Measurements from ENCODE around the gene INPP5A.
A peak's percentile ranks its signal among the peaks of the same experiment; 100 is the strongest.

Gene INPP5A

DNA sequence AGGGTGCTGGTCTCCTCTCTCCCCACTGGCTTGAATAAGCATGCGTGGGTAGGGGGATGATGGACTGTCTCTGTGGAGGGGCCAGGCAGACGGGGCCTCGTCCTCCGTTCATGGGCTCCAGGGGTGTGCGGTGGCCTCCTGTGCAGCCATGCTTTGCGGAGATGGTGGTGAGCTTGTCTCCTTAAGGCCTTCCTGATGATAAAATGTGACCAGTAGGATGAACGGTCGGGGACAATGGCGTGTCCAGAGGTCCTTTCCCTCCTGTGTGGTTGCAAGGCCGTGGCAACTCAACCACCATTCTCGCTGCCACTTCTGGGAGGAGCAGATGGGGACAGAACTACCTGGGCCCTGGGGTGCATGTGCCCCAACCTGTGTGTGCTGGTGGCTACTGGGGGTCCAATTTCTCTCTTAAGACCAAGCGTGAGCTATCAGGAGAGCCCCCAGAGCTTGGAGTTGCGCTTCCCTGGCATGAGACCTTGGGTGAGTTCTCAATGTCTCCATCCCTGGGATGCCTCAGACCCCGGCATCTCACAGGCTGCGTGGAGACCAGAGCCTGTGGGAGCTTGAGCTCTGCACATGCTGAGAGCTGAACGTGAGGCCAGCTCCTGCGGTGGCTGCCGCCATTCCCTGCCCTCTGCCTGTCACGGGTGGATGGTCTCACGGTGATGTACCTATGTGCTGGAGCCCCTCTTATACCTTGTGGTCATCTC, 112.2 kb downstream of the INPP5A start:
- DNase-seq = no peak

DNA sequence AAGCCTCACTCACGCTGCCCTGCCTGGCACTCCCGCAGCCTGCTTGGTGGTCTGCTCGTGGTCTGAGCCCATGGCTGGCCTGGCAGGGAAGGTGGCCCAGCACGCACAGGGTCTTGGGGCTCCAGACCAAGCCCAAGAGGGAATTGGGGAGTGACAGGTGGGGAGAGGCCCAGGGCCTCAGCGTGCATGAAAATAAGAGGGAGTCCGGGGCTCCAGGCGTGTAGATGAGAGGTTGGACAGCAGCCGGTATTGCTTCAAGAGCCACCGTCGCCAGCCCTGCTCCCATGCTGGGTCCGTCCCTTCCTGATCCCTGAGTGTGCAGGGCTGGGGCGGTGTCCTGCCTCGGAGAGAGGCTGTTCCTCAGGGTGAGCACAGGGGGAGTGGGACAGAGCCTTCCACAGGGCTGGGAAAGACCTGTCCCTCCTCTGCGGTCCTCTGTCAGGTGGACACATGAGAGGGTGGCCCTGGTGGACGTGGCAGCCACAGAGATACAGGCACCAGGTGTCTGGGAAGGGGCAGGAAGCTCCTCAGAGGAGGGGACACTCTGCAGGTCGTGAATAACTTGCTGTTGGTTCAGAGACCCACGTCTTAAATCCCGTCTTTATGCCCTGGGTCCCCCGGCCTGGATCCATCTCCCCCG, 113.1 kb downstream of the INPP5A start:
- DNase-seq = no peak

DNA sequence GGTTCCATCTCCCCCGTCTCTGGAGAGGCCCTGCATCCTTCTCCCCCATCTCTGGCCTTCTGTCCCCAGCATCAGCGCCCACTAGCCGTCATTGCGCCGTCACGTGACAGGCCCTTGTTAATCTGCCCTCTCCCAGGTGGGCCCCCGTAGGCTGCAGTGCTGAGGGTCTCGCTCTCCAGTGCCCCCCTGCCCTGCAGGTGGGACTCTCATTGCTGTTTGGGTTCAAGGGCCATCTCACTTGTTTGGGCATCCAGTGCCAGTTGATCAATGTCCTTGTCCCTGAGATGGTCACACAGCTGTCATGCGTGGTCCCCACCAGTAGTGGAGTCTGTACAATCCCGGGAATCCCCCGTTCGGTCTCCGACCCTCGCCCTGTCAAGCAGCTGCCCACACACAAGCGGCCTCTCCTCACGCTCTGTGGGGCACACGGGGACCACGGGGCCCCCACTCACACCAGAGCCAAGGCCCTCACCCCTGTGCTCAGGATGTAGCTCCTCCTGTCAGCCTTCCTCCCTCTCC, 114.0 kb downstream of the INPP5A start:
- DNase-seq = no peak

DNA sequence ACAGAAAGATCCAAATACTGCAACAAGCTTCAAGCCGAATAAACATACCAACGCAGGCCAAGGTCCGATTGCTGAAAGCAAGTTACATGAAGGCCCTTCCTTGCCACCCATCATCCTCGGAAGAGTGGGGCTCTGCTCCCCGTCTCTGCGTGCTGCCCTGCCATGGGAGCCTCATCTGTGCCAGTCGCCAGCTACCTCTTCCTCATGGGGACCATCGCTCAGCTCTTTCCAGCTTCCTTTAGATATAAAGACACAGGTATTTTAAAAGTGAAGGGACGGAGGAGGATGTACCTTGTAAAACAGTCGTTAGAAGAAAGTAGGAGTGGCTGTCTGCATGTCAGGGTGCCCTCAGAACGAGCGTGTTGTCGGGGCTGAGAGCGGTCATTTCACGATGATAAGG, 114.9 kb downstream of the INPP5A start:
- no peak for DNase-seq

DNA sequence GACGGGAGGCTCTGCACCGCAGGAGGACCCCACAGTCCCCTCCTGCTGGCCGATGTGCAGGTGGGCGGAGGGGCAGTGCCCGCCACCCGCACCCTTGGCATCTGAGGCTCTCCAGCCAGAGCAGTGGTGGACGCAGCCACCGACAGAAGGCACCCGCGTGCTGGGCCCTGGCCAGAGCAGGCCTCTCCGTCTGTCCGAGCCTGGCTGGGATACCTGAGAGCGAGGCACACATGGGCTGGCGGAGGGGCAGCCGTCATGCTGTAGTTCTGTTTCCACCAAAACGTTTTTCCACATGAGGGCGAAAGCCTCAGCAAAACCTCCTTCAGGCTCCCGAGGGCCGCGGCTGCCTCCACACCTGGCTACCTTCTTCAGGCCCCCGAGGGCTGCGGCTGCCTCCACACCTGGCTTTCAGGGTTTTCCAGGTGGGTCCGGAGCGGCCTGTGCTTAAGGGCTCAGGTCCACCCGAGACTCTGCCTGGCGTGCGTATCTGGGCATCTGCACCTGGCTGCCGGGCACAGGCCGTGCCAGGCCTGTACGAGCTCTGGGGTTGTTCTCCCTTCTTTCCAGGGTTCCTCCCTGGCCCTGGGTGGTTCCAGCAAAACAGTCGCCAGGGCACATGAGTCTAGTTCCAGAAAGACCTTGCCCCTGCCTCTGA, 115.5 kb downstream of the INPP5A start:
- no peak for DNase-seq

DNA sequence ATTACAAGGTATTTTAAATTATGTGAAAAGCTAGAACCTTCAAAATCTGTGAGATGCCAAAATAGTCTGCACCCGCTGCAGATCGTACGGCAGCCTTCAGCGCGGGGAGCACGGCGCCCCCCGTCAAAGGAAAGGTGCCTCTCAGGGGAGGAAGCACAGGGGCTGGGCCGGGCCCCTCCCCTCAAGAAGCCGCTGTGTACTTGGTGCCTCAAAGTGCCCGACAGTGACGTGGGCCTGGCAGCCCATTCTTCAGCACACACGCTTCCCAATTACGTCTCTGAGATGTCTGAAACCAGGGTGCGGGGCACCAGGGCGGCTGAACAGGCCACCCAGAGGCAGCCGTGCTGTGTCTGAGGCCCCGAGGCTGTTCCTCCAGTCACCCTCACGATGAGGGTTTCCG, 116.1 kb downstream of the INPP5A start:
- DNase-seq = no peak

DNA sequence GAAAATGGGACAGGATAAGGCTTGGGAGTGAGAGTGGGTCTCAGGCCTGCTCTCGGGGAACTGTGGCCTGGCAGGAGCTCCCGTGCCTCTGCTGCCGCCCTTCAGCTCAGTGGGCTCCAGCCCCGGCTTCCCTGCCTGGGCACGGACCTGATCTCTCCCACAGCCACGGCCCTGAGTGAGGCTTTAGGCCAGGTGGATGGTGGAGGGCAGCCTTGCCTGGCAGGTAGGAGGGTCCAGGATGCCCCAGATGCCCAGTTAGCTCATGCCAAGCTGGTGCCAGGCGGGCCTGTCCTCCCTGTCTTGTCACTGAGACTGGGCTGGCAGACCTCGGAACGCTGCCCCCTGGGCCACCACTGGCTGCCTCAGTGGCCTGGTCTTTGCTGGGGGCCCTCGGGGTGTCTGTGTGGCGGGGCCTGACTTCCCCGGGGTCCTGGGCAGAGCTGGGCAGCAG, 116.6 kb downstream of the INPP5A start:
- no peak for DNase-seq

DNA sequence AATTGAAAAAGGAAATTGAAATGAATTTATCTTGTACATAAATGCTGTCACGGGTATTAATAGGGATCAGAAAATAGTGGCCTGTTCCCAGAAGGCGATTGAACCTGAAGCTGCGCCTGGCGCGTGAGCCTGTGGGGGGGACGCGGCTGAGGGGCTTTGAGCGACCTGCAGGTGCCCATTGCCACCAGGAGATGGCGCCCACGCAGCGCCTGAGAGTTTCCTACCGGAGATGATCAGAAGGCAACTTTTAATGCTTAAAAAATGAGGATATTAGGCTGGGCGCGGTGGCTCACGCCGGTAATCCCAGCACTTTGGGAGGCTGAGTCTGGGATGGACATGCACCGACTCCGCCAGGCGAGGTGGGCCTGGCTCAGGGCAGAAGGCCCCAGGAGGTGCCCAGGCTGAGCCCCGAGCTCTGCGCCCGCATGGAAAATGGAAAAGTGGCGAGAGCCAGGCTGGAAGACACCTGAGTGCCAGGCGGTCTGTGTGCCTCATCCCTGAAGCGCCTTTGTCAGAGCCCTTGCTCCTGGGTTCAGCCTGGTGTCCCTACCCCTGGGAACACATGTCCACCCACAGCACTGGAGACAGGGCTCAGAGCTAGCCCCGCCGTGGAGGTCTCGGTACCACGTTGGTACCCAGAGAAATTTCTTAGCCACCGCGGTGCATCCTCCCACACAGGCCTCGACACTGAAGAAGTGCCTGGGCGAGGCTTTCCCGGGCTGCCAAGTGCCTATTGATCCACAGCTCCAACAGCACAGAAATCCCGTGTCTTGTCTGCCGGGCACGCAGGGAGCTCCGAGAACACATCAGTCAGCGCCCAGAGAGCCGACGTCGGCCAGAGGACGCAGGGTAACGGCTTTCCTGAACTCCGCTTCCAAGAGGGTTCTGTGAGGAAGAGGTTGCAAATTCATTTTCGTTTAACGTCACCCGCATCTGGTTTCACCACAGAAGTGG, 117.4 kb downstream of the INPP5A start:
- DNase-seq = peak in 1 of 2 experiments; percentile 21

DNA sequence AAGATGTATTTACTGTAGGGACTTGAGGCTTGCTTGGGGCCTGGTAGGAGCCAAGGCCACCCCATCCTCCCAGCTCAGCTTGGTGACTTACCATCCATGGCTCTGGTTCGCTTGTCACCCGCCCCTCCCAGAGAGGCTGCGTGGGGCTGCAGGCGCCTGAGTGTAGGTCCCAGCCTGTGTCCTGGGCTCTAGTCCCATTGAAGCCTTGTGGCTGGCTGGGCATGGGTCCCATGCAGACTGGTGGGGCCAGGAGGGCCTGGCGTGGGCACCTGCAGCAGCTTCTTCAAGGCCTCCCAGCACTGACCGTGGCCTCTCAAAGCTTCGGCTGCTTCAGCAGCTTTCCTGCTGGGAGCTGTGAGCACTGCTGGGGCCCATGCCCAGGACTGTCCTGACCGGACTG, 118.1 kb downstream of the INPP5A start:
- DNase-seq = no peak

DNA sequence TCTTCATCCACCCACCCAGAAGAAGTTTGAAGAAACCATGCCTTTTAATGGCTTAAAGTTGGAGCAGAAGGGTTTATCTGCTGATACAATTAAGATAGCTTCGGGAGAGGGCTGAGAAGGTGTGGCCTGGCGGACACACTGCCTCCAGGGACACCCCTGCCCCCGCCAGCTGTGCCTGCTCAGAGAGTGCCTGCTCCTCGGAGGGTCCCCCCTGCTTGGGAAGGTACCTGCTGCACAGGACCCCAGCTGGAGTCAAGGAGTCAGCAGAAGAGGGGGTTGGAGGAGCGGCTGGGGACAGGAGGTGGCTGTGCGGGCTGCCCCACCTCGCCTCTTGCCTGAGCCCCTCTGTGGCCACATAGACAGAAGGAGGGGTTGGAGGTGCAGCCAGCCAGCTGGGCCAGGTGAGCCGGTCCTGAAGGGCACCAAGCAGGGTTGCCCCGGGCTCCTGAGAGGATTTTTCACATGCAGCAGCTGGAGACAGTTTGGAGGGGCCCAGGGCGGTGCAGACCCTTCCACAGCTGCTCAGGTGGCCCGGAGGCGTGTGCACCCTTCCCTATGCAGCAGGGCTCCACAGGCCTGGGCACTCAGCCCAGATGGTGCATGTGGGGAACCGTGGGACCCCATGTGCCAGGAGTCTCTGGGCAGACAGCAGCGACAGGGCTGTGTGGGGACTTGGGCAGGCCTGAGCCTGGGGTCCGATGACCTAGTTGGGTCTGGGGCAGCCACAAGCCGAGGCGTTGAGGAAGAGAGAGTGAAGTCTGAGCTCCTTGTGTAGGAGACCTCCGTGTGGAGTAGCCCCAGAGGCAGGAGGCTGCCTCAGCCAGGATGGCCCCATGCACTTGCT, 118.9 kb downstream of the INPP5A start:
- no peak for DNase-seq

DNA sequence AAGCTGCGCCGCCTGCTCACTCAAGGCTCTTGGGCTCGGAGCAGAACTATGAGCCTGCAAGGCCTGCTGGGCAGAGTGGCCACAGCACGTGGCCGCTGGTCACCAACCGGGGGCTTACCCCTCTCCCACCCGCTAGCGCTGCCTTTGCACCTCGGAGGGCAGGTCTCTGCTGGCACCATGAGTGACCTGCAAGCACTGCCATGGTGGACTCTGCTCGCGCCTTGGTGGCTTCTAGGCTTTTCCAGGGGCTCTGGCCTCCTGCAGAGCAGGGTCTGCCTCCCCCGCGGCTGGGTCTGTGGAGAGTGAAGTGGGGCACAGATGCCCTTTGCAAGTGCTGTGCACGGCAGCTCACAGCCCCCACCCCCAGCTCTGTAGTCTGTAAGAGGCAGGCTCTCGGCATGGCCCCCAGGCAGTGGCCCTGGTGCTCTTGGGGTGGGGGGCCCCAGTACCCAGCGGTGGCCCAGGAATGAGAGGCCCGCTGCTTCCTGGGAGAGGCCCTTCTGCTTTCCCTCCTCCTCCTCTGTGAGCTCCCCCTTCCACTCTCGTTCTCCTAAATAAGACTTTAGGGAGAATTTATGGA, 119.6 kb downstream of the INPP5A start:
- DNase-seq = no peak

DNA sequence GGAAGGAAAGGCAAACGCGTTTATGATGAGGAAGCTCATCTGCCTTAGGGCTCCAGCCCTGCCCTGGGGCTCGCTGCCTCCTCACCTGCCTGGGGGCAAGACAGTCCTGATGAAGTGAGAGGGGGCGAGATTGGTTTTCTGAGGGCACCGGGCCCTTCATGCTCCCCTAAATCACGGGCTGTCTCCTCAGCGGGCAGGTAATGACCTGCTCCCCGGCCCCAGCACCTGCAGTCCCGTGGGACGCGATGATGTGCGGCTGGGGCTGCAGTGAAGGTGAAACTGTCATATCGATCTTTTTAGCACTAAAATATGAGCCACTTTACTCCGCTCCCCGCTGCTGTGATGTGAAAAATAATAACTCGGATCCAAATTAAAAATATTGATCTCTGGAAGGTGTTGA, 120.2 kb downstream of the INPP5A start:
- DNase-seq = no peak

DNA sequence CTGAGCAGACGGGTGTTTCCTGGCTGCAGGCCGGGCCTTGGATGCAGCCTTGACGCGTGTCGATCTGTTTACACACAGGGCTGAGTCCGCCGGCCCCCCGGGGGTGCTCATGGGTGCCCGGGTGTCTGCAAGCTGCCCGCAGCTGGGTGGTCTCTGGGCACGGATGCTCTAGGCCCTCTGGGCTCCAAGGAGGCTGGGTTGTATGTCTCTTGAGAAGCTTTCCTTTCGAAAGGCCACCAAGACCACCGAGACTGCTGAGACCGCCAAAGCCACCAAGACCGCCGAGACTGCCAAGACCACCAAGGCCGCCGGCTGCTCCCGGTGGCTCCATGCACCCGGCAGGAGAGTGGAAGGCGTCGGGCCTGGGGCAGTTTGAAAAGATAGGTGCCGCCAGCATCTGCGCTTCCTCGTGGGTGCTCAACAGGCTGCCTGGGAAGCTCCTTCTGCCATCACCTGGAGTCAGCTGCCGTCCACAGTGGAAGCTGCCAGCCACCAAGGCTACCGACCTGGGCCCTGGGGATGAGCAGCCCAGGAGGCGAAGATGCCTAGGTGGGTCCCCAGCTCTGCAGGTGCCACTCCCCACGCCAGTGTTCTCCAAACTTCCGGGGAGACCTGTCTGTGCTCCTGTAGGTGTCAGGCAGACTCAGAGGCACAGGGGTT, 121.1 kb downstream of the INPP5A start:
- no peak for DNase-seq

DNA sequence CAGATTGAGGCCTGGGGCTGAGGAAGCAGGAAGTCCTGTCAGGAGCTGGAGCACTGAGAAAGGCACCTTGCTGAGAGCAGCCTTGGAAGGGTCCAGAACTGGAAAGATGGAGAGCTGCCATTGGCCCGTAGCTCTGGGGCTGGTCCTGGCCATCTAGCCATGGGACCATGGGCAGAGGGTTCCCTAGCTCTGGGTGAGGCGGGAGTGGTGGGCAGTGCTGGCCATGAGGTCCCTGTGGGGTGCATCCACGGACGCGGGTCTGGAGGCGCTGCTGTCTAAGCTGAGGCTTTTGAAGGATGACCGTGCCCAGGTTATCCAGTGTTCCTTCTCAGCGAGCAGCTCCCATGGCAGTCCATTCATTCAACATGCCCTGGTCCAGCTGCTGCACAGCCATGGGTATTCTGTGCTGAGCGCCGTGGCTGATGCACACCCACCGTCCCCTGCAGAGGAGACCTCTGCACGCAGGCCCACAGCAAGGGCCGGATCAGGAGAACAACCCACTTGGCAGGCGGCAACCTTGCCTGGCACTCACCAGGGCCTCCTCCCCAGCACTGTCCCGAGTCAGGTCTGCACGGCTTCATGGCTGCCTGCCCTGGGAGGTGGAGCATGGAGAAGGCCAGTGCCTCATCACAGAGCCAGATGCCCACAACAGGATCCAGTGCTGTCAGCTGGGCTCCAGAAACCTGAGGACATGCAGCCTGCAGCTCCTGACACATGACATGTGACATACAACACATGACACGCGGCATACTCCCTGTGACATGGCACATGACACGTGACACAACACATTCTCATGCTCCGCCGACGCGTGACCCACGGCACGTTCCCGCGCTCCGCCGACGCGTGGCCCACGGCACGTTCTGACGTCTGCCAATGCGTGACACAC, 121.9 kb downstream of the INPP5A start:
- DNase-seq = no peak

DNA sequence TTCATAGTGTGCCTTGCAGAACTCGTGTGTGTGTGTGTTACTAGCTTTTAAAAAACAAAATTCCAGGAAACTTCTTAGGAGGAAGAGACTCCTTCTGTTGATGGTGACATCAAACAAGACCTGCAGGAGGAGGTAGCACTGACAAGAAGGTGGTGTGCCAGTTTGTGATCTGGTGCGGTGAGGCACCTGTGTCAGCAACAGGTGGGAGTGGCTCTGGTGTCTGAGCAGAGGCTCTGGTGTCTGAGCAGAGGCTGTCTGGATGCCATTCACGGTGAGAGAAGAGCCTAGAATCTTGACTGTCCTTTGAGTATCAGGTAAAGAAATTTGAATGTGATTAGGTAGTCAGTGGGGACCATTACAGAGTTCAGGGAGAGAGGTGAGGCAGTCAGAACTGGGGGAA, 122.8 kb downstream of the INPP5A start:
- no peak for DNase-seq

DNA sequence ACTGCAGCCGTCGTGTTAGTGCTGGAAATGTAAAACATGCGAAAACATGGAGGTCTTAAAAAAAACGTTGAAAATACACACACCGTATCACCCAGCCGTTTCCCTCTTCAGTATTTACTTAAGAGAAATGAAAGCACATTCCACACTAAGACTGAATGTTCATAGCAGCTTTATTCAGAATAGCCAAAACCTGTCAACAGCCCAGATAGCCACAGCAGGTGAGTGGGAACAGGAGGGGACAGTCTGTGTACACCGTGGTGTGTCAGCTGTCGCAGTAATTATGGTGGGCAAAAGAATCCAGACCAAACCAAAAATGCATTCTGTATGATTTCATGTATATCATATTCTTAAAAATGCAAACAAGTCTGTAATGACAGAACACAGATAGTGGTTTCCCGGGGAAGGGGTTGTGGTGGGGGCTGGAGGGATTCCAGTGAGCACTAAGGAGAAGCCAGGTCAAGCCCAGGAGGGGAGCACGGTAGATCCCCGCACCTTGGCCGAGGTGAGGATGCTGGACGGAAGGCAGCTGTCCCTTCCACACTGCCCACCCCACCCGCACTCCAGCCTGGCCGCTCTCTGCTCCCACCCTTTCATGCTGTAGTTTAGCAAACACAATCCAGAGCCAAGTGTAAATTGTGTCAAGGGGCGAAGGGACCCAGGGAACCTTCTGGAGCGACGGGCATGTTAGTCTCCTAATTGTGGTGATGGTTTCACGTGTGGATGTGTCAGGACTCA, 124.8 kb downstream of the INPP5A start:
- no peak for DNase-seq

DNA sequence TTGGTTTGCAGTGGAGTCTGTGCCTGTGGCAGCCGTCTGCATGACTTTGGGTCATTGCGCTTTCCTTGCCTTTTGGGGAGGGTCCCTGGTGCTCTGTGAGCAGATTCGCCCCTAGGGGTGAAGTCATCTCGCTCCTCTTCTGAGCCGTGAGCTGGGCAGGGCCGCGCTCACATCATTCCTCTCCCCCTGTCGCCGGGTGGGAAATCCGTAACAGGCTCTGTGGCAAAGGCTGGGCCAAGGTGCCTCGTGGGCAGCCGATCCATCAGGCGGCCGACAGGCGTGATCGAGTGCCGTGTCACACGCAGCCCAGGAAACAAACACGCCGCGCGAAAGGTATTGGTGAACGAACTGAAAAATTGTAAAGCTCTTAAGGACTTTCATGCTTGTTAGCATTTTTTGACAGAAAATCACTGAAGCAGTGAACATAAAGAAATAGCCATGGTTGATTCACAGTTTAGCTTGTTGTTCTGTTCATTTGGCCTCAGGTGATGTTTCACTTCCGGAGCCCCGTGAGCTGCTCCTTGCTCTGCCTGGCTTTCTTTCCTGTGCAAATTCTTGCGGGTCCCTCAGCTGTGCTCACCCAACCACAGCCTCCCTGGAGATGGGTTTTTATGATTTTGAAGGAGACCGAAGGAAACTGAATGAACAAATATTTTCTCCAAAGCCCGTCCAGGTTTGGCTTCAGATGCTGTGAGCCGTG, 126.2 kb downstream of the INPP5A start:
- DNase-seq = no peak

DNA sequence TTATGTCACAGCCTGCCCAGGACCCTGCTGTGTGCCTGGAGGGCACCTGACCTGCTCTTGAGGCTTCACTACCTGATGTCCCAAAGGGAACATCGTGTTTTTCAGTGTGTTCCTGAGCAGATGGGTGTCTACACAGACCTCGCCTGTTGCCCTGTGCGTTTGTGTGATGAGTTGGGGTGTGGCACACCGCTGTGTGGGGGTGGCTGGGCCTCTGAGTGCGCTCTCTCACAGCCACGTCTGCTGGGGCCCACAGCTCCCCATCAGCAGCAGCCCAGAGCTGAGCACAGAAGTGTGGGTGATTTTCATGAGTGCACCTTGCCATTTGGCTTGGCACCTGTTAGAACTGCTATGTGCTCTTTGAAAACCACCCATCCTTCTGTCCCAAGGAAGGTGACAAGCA, 126.8 kb downstream of the INPP5A start:
- DNase-seq = no peak

DNA sequence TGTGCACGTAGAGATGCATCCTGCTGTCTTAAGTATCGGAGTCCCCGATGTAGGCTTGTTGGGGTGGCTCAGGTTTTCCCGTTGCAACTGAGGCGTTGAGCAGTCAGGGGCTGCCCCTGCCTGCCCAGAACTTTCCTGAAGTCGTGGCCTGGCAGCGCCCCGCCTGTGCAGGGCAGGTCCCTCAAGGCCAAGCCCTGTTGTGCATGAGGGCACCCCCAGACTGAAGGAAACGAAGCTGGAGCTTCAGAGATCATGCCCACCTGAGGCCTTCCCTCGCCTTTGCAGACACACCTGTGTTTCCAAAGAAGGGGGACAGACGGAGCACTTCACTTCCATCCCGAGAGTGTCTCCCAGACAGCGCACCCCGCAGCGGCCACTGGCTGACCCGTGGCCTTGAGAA, 127.3 kb downstream of the INPP5A start:
- no peak for DNase-seq

Measured in NCI-H446 (cell line).